Measurements from ENCODE around the gene NAV1. TPM values are rescaled to one million over a fixed set of nuclear protein-coding genes. Genes with fewer than 3 reads are reported as not detected.
A peak's percentile ranks its signal among the peaks of the same experiment; 100 is the strongest.

The NAV1 gene
- polyA plus RNA-seq, 4 donors, result 0.67 to 6.4 (median 3.4) TPM

GRCh38 chr1:201560328-201561194 lies 21.6 kb downstream of the NAV1 start:
- 80 to 86% (median 83%) methylated on average over 9 of the region's 9 CpGs for WGBS, 3 donors
- DNase-seq (no peak), FAIRE-seq (no peak)
- H3K4me1 ChIP-seq (ENCODE audit: control insufficient read depth in 3 of 3, insufficient read depth in 2 of 3, low read depth in 1 of 3, low read length in 2 of 3), result no peaks in the 10 kb centered on the region
- H3K4me3 ChIP-seq (ENCODE audit: low read depth in 1 of 3, low read length in 3 of 3), result no peak overlapping the region
- no peak overlapping the region for H3K27ac ChIP-seq (ENCODE audit: low read depth in 1 of 3, low read length in 2 of 3)
- no peaks in the 10 kb centered on the region for H3K27me3 ChIP-seq (ENCODE audit: control insufficient read depth in 3 of 3, insufficient read depth in 3 of 3, low read length in 3 of 3)
- no peaks in the 10 kb centered on the region for H3K9me3 ChIP-seq (ENCODE audit: control insufficient read depth in 2 of 2, insufficient read depth in 1 of 2, low read depth in 1 of 2, low read length in 1 of 2)
- H3K36me3 ChIP-seq (ENCODE audit: control insufficient read depth in 3 of 3, insufficient read depth in 2 of 3, low read depth in 1 of 3, low read length in 3 of 3), result no peaks in the 10 kb centered on the region

- Histone ChIP-seq H3K27me3 (ENCODE audit: control insufficient read depth in 3 of 3, insufficient read depth in 3 of 3, low read length in 3 of 3) (no peaks in the 10 kb centered on the region), H3K4me1 (ENCODE audit: control insufficient read depth in 3 of 3, insufficient read depth in 2 of 3, low read depth in 1 of 3, low read length in 2 of 3) (no peaks in the 10 kb centered on the region), H3K4me3 (ENCODE audit: low read depth in 1 of 3, low read length in 3 of 3) (no peak overlapping the region), H3K36me3 (ENCODE audit: control insufficient read depth in 3 of 3, insufficient read depth in 2 of 3, low read depth in 1 of 3, low read length in 3 of 3) (no peaks in the 10 kb centered on the region), H3K27ac (ENCODE audit: low read depth in 1 of 3, low read length in 2 of 3) (no peak overlapping the region), H3K9me3 (ENCODE audit: control insufficient read depth in 2 of 2, insufficient read depth in 1 of 2, low read depth in 1 of 2, low read length in 1 of 2) (no peaks in the 10 kb centered on the region)
- DNase-seq (no peak), FAIRE-seq (no peak)
- WGBS, 3 donors, result 80 to 88% (median 87%) methylated on average over 3 of the region's 3 CpGs
These were observed 22.3 kb downstream of the NAV1 start for GRCh38 chr1:201561195-201561564.

GRCh38 chr1:201561601-201562000 lies 22.7 kb downstream of the NAV1 start:
- H3K27ac ChIP-seq (ENCODE audit: low read depth in 1 of 3, low read length in 2 of 3), result no peak overlapping the region

DNA sequence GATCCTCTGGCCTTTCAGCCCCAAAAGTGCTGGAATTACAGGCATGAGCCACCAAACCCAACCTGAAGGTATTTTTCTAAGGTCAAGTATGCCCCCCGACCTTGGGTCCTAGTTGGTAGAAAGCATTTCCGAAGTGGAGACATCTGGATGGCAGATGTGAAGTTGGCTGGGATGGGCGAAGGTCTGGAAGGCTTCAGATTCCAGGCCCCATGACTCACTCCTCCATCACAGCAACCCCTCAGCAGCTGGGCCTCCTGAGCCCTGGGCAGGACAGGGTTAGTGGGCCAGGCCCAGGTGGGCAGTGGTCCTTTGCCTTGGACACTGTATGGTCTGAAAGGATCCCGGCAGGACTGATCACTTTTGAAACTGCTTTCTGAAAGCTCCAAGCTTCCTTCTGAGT lies 23.3 kb downstream of the NAV1 start:
- WGBS, 3 donors, result 70 to 79% (median 73%) methylated on average over 4 of the region's 4 CpGs
- DNase-seq (no peak), FAIRE-seq (no peak)
- no peaks in the 10 kb centered on the region for H3K9me3 ChIP-seq (ENCODE audit: control insufficient read depth in 2 of 2, insufficient read depth in 1 of 2, low read depth in 1 of 2, low read length in 1 of 2)
- H3K27me3 ChIP-seq (ENCODE audit: control insufficient read depth in 3 of 3, insufficient read depth in 3 of 3, low read length in 3 of 3), result no peaks in the 10 kb centered on the region
- no peak overlapping the region for H3K4me3 ChIP-seq (ENCODE audit: low read depth in 1 of 3, low read length in 3 of 3)
- peak overlapping the region in 1 of 3 donors; percentile 57 for H3K27ac ChIP-seq (ENCODE audit: low read depth in 1 of 3, low read length in 2 of 3)
- no peaks in the 10 kb centered on the region for H3K4me1 ChIP-seq (ENCODE audit: control insufficient read depth in 3 of 3, insufficient read depth in 2 of 3, low read depth in 1 of 3, low read length in 2 of 3)
- H3K36me3 ChIP-seq (ENCODE audit: control insufficient read depth in 3 of 3, insufficient read depth in 2 of 3, low read depth in 1 of 3, low read length in 3 of 3), result no peaks in the 10 kb centered on the region

More at GRCh38 chr1:201561601-201562000, 22.7 kb downstream of the NAV1 start:
- no peak for FAIRE-seq
- no peak overlapping the region for H3K4me3 ChIP-seq (ENCODE audit: low read depth in 1 of 3, low read length in 3 of 3)
- no peak for DNase-seq
- no peaks in the 10 kb centered on the region for H3K27me3 ChIP-seq (ENCODE audit: control insufficient read depth in 3 of 3, insufficient read depth in 3 of 3, low read length in 3 of 3)
- no peaks in the 10 kb centered on the region for H3K36me3 ChIP-seq (ENCODE audit: control insufficient read depth in 3 of 3, insufficient read depth in 2 of 3, low read depth in 1 of 3, low read length in 3 of 3)
- H3K9me3 ChIP-seq (ENCODE audit: control insufficient read depth in 2 of 2, insufficient read depth in 1 of 2, low read depth in 1 of 2, low read length in 1 of 2), result no peaks in the 10 kb centered on the region
- no peaks in the 10 kb centered on the region for H3K4me1 ChIP-seq (ENCODE audit: control insufficient read depth in 3 of 3, insufficient read depth in 2 of 3, low read depth in 1 of 3, low read length in 2 of 3)

DNA sequence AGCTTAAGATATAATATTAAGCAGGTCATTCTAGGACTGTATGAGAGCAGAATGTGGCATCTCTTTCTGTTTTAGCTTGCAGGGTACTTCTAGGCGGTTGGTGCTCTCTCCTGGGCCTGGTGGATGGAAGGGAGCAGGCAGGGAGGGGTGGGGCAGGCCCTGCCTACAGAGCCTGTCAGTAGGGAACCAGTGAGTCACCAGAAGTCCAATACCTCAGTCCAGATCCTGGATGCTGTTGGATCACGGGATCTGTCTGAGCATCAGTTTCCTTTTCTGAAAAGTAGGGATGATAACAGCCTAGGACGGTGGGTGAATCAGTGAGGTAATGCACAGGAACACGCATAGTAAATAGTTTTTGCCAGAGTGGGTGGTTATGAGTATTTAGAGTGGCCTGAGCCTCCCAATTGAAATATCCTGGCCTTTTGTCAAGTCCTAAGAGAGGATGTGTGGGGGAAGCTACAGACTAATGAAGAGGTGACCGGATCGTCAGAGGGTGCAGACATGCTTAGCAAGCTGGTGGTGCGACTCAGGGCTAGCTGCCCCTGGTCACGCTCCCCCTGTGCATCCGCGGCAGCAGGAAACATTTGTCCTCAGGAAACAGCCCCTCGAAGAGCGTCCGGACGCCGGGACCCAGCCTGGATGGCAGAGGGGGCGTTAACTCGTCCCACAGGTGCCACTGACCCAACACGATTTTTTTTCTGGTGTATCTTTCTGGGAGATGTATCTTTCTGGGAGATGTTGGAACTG lies 23.9 kb downstream of the NAV1 start:
- no peaks in the 10 kb centered on the region for H3K9me3 ChIP-seq (ENCODE audit: control insufficient read depth in 2 of 2, insufficient read depth in 1 of 2, low read depth in 1 of 2, low read length in 1 of 2)
- 71 to 84% (median 77%) methylated on average over 18 of the region's 18 CpGs for WGBS, 3 donors
- H3K27ac ChIP-seq (ENCODE audit: low read depth in 1 of 3, low read length in 2 of 3), result peak overlapping the region in 1 of 3 donors; percentile 57
- DNase-seq (no peak), FAIRE-seq (no peak)
- H3K36me3 ChIP-seq (ENCODE audit: control insufficient read depth in 3 of 3, insufficient read depth in 2 of 3, low read depth in 1 of 3, low read length in 3 of 3), result no peaks in the 10 kb centered on the region
- no peaks in the 10 kb centered on the region for H3K27me3 ChIP-seq (ENCODE audit: control insufficient read depth in 3 of 3, insufficient read depth in 3 of 3, low read length in 3 of 3)
- H3K4me3 ChIP-seq (ENCODE audit: low read depth in 1 of 3, low read length in 3 of 3), result no peak overlapping the region
- no peaks in the 10 kb centered on the region for H3K4me1 ChIP-seq (ENCODE audit: control insufficient read depth in 3 of 3, insufficient read depth in 2 of 3, low read depth in 1 of 3, low read length in 2 of 3)

DNA sequence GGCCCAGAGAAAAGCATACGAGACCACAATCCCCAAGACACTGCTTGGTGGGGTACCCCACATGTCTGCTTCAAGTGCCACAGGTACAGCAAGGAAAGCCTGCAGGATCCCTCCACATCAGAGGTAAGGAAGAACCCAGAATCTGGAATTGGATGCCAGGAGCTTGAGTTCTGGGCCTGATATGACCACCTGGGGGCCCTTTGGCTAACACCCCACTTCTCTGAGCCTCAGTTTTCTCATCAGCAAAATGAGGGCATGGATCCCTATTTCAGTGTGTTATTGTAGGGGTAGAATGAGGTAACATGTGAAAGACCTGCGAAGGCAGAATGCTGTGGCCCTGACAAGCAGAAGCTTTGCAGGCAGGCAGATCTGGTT lies 24.5 kb downstream of the NAV1 start:
- no peak for FAIRE-seq
- Histone ChIP-seq H3K27ac (ENCODE audit: low read depth in 1 of 3, low read length in 2 of 3) (peak overlapping the region in 1 of 3 donors; percentile 57), H3K27me3 (ENCODE audit: control insufficient read depth in 3 of 3, insufficient read depth in 3 of 3, low read length in 3 of 3) (no peaks in the 10 kb centered on the region), H3K4me3 (ENCODE audit: low read depth in 1 of 3, low read length in 3 of 3) (no peak overlapping the region), H3K4me1 (ENCODE audit: control insufficient read depth in 3 of 3, insufficient read depth in 2 of 3, low read depth in 1 of 3, low read length in 2 of 3) (no peaks in the 10 kb centered on the region), H3K9me3 (ENCODE audit: control insufficient read depth in 2 of 2, insufficient read depth in 1 of 2, low read depth in 1 of 2, low read length in 1 of 2) (no peaks in the 10 kb centered on the region), H3K36me3 (ENCODE audit: control insufficient read depth in 3 of 3, insufficient read depth in 2 of 3, low read depth in 1 of 3, low read length in 3 of 3) (no peaks in the 10 kb centered on the region)
- WGBS, 3 donors, result 71 to 81% (median 79%) methylated on average over 2 of the region's 2 CpGs
- no peak for DNase-seq

- 73 to 89% (median 80%) methylated on average over 3 of the region's 3 CpGs for WGBS, 3 donors
- Histone ChIP-seq H3K4me3 (ENCODE audit: low read depth in 1 of 3, low read length in 3 of 3) (no peak overlapping the region), H3K4me1 (ENCODE audit: control insufficient read depth in 3 of 3, insufficient read depth in 2 of 3, low read depth in 1 of 3, low read length in 2 of 3) (no peaks in the 10 kb centered on the region), H3K36me3 (ENCODE audit: control insufficient read depth in 3 of 3, insufficient read depth in 2 of 3, low read depth in 1 of 3, low read length in 3 of 3) (no peaks in the 10 kb centered on the region), H3K9me3 (ENCODE audit: control insufficient read depth in 2 of 2, insufficient read depth in 1 of 2, low read depth in 1 of 2, low read length in 1 of 2) (no peaks in the 10 kb centered on the region), H3K27me3 (ENCODE audit: control insufficient read depth in 3 of 3, insufficient read depth in 3 of 3, low read length in 3 of 3) (no peaks in the 10 kb centered on the region), H3K27ac (ENCODE audit: low read depth in 1 of 3, low read length in 2 of 3) (no peak overlapping the region)
- DNase-seq (no peak), FAIRE-seq (no peak)
These were observed 25.0 kb downstream of the NAV1 start for GRCh38 chr1:201563941-201564340.

DNA sequence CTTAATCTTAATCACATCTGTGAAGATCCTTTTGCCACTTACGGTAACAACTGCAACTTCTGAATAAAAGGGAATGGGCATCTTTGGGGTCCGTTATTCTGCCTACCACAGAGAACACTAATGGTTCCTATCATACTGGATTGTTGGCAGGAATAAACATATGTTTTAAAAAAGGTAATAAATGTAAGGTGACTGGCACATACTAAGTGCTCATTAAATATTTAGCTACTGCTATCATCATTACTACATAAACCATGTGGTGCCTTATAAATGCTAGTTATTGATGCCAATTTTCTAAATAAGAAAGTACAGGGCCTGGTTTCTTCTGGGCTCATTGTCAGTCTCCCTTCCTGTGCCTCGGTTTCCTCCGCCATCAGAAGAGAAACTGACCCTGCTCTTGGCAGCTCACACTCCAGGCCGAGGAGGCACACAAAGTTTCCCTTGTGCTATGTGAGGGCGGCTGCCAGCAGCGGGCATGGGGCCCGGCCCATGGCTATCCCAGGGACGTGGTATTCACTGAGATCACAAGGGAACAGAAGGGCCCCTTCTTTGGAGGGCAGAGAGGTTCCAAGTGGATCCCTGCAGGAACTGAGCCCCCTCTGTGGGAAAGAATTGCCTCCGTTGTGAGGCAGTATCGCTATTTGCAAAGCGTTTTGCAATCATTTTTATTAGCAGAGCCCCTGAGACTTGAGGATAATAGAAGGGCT lies 26.2 kb downstream of the NAV1 start:
- no peaks in the 10 kb centered on the region for H3K9me3 ChIP-seq (ENCODE audit: control insufficient read depth in 2 of 2, insufficient read depth in 1 of 2, low read depth in 1 of 2, low read length in 1 of 2)
- no peak overlapping the region for H3K27ac ChIP-seq (ENCODE audit: low read depth in 1 of 3, low read length in 2 of 3)
- no peak for FAIRE-seq
- H3K36me3 ChIP-seq (ENCODE audit: control insufficient read depth in 3 of 3, insufficient read depth in 2 of 3, low read depth in 1 of 3, low read length in 3 of 3), result no peaks in the 10 kb centered on the region
- H3K27me3 ChIP-seq (ENCODE audit: control insufficient read depth in 3 of 3, insufficient read depth in 3 of 3, low read length in 3 of 3), result peaks cover 0 to under 1% (median 0%) of the 10 kb centered on the region in 3 donors
- WGBS, 3 donors, result 86 to 90% (median 88%) methylated on average over 12 of the region's 12 CpGs
- H3K4me1 ChIP-seq (ENCODE audit: control insufficient read depth in 3 of 3, insufficient read depth in 2 of 3, low read depth in 1 of 3, low read length in 2 of 3), result no peaks in the 10 kb centered on the region
- DNase-seq, result no peak
- no peak overlapping the region for H3K4me3 ChIP-seq (ENCODE audit: low read depth in 1 of 3, low read length in 3 of 3)
